ENCODE measurements around the gene ZFP82. TPM values are rescaled to one million over a fixed set of nuclear protein-coding genes. Genes with fewer than 3 reads are reported as not detected.

Gene ZFP82
- total RNA-seq, 2 experiments from 2014 or later, result 13.5 to 15.6 TPM

DNA sequence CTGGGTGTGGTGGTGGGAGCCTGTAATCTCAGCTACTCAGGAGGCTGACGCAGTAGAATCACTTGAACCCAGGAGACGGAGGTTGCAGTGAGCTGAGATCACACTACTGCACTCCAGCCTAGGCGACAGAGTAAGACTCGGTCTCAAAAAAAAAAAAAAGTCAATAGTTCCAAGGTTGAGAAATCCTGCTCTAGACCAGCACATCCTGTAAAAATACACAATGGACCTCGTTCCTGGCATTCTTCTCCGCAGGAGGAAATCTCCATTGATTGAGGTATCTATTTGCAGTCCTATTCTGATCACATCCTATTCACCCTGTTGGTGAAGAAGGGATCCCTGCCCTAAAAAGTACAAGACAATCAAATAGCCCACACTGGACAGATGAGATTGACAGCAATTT is 54.6 kb downstream of the ZFP82 start:
- intact Hi-C loops (cut with micrococcal nuclease; ENCODE audit: unreplicated experiment), result no loop called here
- no peak for TF ChIP-seq EZH2phosphoT487 (IDR thresholded peaks at IDR 0.05; ENCODE audit: borderline replicate concordance, low read depth, low read length)
- TF ChIP-seq, protein P1, sequence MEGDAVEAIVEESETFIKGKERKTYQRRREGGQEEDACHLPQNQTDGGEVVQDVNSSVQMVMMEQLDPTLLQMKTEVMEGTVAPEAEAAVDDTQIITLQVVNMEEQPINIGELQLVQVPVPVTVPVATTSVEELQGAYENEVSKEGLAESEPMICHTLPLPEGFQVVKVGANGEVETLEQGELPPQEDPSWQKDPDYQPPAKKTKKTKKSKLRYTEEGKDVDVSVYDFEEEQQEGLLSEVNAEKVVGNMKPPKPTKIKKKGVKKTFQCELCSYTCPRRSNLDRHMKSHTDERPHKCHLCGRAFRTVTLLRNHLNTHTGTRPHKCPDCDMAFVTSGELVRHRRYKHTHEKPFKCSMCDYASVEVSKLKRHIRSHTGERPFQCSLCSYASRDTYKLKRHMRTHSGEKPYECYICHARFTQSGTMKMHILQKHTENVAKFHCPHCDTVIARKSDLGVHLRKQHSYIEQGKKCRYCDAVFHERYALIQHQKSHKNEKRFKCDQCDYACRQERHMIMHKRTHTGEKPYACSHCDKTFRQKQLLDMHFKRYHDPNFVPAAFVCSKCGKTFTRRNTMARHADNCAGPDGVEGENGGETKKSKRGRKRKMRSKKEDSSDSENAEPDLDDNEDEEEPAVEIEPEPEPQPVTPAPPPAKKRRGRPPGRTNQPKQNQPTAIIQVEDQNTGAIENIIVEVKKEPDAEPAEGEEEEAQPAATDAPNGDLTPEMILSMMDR (conservative IDR thresholded peaks at IDR 0.05; ENCODE audit: low read length), result no peak
- no peaks in the 10 kb centered on the region for H3K79me2 ChIP-seq (ENCODE audit: insufficient read depth, low read depth, low read length)
- no peak overlapping the region for H2AFZ ChIP-seq (ENCODE audit: low read length)
- ChIA-PET CTCF (ENCODE audit: unreplicated experiment) (no interaction called here), POLR2A (no interaction called here)
- DNase-seq (ENCODE audit: low spot score), result no peak
- no peaks in the 10 kb centered on the region for H3K4me1 ChIP-seq (ENCODE audit: insufficient read depth, low read length, poor library complexity, severe bottlenecking)
- no peaks in the 10 kb centered on the region for H3K9me3 ChIP-seq (ENCODE audit: low read length)
- H3K4me2 ChIP-seq (ENCODE audit: low read length), result no peak overlapping the region
- H3K9me2 ChIP-seq (ENCODE audit: insufficient read depth, low read length), result no peaks in the 10 kb centered on the region
- H4K20me1 ChIP-seq (ENCODE audit: insufficient read depth, low read length), result no peaks in the 10 kb centered on the region
- no peak overlapping the region for H3K27ac ChIP-seq (ENCODE audit: low read depth, low read length, poor library complexity, severe bottlenecking)
- H3K4me3 ChIP-seq (ENCODE audit: low read depth, low read length, poor library complexity, severe bottlenecking), result no peak overlapping the region
- peaks cover 38% of the 10 kb centered on the region for H3K36me3 ChIP-seq (ENCODE audit: insufficient read depth, low read length)
- BruUV-seq (replicated peaks), result no TSS peak

Other genes starting within 250 kb of the ZFP82 start
- 2.1 and 2.8 TPM in 2 replicates for gene ZNF565, start 204.0 kb downstream of the ZFP82 start, total RNA-seq (2014; rRNA removed; shearing (Covaris generic))
- 3.2 and 4.0 TPM in 2 replicates for gene ZNF565, start 204.0 kb downstream of the ZFP82 start, total RNA-seq (2022)
- gene ZNF146, start 203.5 kb downstream of the ZFP82 start, total RNA-seq (2014; rRNA removed; shearing (Covaris generic)), result 67.4 and 69.4 TPM in 2 replicates
- 85.1 and 86.3 TPM in 2 replicates for gene ZNF146, start 203.5 kb downstream of the ZFP82 start, total RNA-seq (2022)
- 4.5 and 5.2 TPM in 2 replicates for gene ZFP14, start 39.4 kb downstream of the ZFP82 start, total RNA-seq (2014; rRNA removed; shearing (Covaris generic))
- 6.2 and 7.9 TPM in 2 replicates for gene ZFP14, start 39.4 kb downstream of the ZFP82 start, total RNA-seq (2022)
- gene ZNF566, start 70.9 kb upstream of the ZFP82 start, total RNA-seq (2014; rRNA removed; shearing (Covaris generic)), result 16.1 and 29.5 TPM in 2 replicates
- gene ZNF566, start 70.9 kb upstream of the ZFP82 start, total RNA-seq (2022), result 17.3 and 20.3 TPM in 2 replicates
- gene ZNF260, start 109.6 kb upstream of the ZFP82 start, total RNA-seq (2014; rRNA removed; shearing (Covaris generic)), result 9.9 and 11.1 TPM in 2 replicates
- 14.5 and 17.5 TPM in 2 replicates for gene ZNF260, start 109.6 kb upstream of the ZFP82 start, total RNA-seq (2022)
- 9.0 and 11.6 TPM in 2 replicates for gene ZNF529, start 154.6 kb upstream of the ZFP82 start, total RNA-seq (2014; rRNA removed; shearing (Covaris generic))
- 13.4 and 18.6 TPM in 2 replicates for gene ZNF529, start 154.6 kb upstream of the ZFP82 start, total RNA-seq (2022)
- gene ZNF382, start 186.7 kb upstream of the ZFP82 start, total RNA-seq (2014; rRNA removed; shearing (Covaris generic)), result 1.1 and 2.1 TPM in 2 replicates
- gene ZNF382, start 186.7 kb upstream of the ZFP82 start, total RNA-seq (2022), result 2.1 and 3.2 TPM in 2 replicates
- gene ZNF461, start 248.2 kb upstream of the ZFP82 start, total RNA-seq (2014; rRNA removed; shearing (Covaris generic)), result 4.8 and 9.7 TPM in 2 replicates
- 7.8 and 7.9 TPM in 2 replicates for gene ZNF461, start 248.2 kb upstream of the ZFP82 start, total RNA-seq (2022)